Upper lobe of right lung (tissue), 1 donor: ENCODE data around the gene ADGRL4. TPM values are rescaled to one million over a fixed set of nuclear protein-coding genes. Genes with fewer than 3 reads are reported as not detected.
A peak's percentile ranks its signal among the peaks of the same experiment; 100 is the strongest.

ENCODE experiments used
- ATAC-seq: fragments of 200-7000 bp; cut with Tn5 transposase; one replicate; pipeline ENCODE4 v1.9.1; 2020; ENCODE audit warnings: mild to moderate bottlenecking, moderate library complexity
- DNase-seq: peaks from one replicate; pipeline ENCODE4 v3.0.0-alpha.2; 2020
- H3K27ac ChIP-seq: fragments of 200-600 bp; one replicate; pipeline ENCODE4 v1.8.0; 2022
- H3K27me3 ChIP-seq: fragments of 200-600 bp; one replicate; pipeline ENCODE4 v1.8.0; 2022; ENCODE audit warnings: mild to moderate bottlenecking
- H3K36me3 ChIP-seq: fragments of 200-600 bp; one replicate; pipeline ENCODE4 v1.8.0; 2022
- H3K4me1 ChIP-seq: fragments of 200-600 bp; one replicate; pipeline ENCODE4 v1.8.0; 2022
- H3K4me3 ChIP-seq: fragments of 200-600 bp; one replicate; pipeline ENCODE4 v1.8.0; 2022; ENCODE audit warnings: mild to moderate bottlenecking
- H3K9me3 ChIP-seq: fragments of 200-600 bp; one replicate; pipeline ENCODE4 v1.8.0; 2022
- CTCF ChIP-seq: fragments of 200-600 bp; IDR thresholded peaks from one replicate; pipeline ENCODE4 v1.8.0; 2022; ENCODE audit warnings: antibody characterized with exemption
- intact Hi-C: fragments of 100-400 bp; cut with DNase I; formaldehyde crosslinking; loops from one replicate; pipeline ENCODE4 v1.11.0; 2022
- long read RNA-seq: library from polyadenylated mRNA; unstranded; transcript quantifications from one replicate; pipeline ENCODE4 v2.0.0, GENCODE V29; 2021
- total RNA-seq: library from RNA; stranded (reverse); fragmentation: NEBNext Ultra II Directional; extraction: Animal tissue kit (Norgen Biotek cat#: 25700); gene quantifications from one replicate; pipeline ENCODE4 v1.2.1, GENCODE V29; 2021
- donor health status: DM: no; HTN: yes; CAD: no; lungs with severe emphysema.

Gene ADGRL4
- 31.9 TPM for total RNA-seq
- long read RNA-seq, transcript ADGRL4-201 (15 exons, 3,527 nt) = major isoform, 111 of 116 reads
- long read RNA-seq, partial matches to known transcripts = 0 of 116 reads
- long read RNA-seq, other reads (novel, unspliced or antisense) = 5 of 116 reads

- peak; percentile 80 for ATAC-seq
- intact Hi-C loops = no loop called here
These were observed at the start of gene ADGRL4 for GRCh38 chr1:79006564-79006963. Gene ADGRL4, minus strand, starts transcription at chr1:79006730. Its CDS starts 76 bp downstream, at chr1:79006654.

GRCh38 chr1:79055856-79056255 lies 49.3 kb upstream of the ADGRL4 start:
- H3K27ac ChIP-seq = no peak overlapping the region
- intact Hi-C loops = no loop called here
- ATAC-seq = no peak

More at GRCh38 chr1:79006564-79006963, at the start of gene ADGRL4:
- DNase-seq = peak; percentile 57
- H3K4me1 ChIP-seq = no peaks in the 10 kb centered on the region
- no peaks in the 10 kb centered on the region for H3K9me3 ChIP-seq
- no peaks in the 10 kb centered on the region for H3K36me3 ChIP-seq
- H3K27ac ChIP-seq = peak within 1 kb of the TSS; percentile 72
- H3K27me3 ChIP-seq = peaks cover 5% of the 10 kb centered on the region
- TF ChIP-seq CTCF = no peak
- peak within 1 kb of the TSS; percentile 41 for H3K4me3 ChIP-seq

GRCh38 chr1:79052829-79053449 lies 46.4 kb upstream of the ADGRL4 start:
- no peaks in the 10 kb centered on the region for H3K27me3 ChIP-seq
- DNase-seq (no peak), ATAC-seq (no peak)
- H3K27ac ChIP-seq = no peak overlapping the region
- H3K9me3 ChIP-seq = no peaks in the 10 kb centered on the region
- H3K4me3 ChIP-seq = peak overlapping the region; percentile 19
- no peaks in the 10 kb centered on the region for H3K4me1 ChIP-seq
- no peak for TF ChIP-seq CTCF
- H3K36me3 ChIP-seq = no peaks in the 10 kb centered on the region
- intact Hi-C loops = no loop called here

More at GRCh38 chr1:79055856-79056255, 49.3 kb upstream of the ADGRL4 start:
- Histone ChIP-seq H3K4me3 (no peak overlapping the region), H3K4me1 (no peaks in the 10 kb centered on the region), H3K9me3 (no peaks in the 10 kb centered on the region), H3K27me3 (no peaks in the 10 kb centered on the region), H3K36me3 (no peaks in the 10 kb centered on the region)
- TF ChIP-seq CTCF = no peak
- no peak for DNase-seq

- no peaks in the 10 kb centered on the region for H3K4me1 ChIP-seq
- no peak for TF ChIP-seq CTCF
- H3K36me3 ChIP-seq = no peaks in the 10 kb centered on the region
- no peaks in the 10 kb centered on the region for H3K27me3 ChIP-seq
- DNase-seq = no peak
- no peak overlapping the region for H3K27ac ChIP-seq
- no peak overlapping the region for H3K4me3 ChIP-seq
- no peak for ATAC-seq
- no peaks in the 10 kb centered on the region for H3K9me3 ChIP-seq
- intact Hi-C loops = no loop called here
These were observed 38.6 kb upstream of the ADGRL4 start for GRCh38 chr1:79044974-79045650.

GRCh38 chr1:79043506-79043905 lies 37.0 kb upstream of the ADGRL4 start:
- ATAC-seq (no peak), DNase-seq (no peak)
- Histone ChIP-seq H3K27ac (no peak overlapping the region), H3K4me3 (no peak overlapping the region), H3K9me3 (no peaks in the 10 kb centered on the region), H3K36me3 (no peaks in the 10 kb centered on the region), H3K4me1 (no peaks in the 10 kb centered on the region), H3K27me3 (no peaks in the 10 kb centered on the region)
- no peak for TF ChIP-seq CTCF
- intact Hi-C loops = no loop called here
